Measurements from ENCODE around the gene SBF2.
A peak's percentile ranks its signal among the peaks of the same experiment; 100 is the strongest.
"Not testable (repeated sequence)": the region's sequence is repeated elsewhere in the genome, so short reads cannot be mapped to it uniquely, and the experiment has no call there.

The SBF2 gene

DNA sequence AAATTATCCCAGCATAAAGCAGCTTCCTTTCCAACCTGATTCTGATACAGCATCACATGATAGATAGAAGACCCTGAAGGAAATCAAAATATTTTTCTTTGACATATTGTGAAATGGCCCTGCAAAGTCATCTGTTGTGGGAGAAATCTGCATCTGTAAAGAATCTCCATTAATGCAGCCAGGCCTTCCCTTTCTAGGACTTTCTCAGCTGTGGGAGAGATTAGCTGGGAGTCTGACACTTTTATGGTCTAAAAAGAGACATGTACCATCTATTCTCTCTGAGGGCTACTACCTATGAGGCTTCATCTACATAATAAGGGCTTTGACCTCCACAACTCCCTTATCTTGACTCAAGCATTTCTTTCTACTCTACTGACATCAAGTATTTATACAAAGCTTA lies 392.1 kb downstream of the SBF2 start:
- no peak overlapping the region for H3K4me3 ChIP-seq (ENCODE audit: low read length)
- DNase-seq (ENCODE audit: low read depth): peak; percentile 46
- TF ChIP-seq CTCF (conservative IDR thresholded peaks at IDR 0.05; ENCODE audit: low read length): no peak

DNA sequence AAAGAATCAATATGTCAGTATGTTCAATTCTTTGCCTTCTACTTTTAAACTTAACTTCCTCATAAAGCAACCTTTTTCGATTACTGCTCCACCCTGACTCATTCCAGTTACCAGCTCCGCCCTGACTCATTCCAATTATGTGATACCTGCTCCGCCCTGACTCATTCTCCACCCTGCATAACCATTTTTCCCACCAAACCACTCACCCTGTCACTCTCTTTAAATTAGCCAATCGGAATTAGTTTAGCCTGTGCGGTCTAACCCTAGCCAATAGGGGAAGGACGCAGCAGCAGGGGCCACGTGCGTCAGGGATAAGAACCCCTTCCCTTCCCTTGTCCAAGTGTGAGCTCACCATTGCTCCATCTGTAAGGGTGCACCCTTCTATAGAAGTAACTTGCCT lies 393.8 kb downstream of the SBF2 start:
- H3K4me3 ChIP-seq (ENCODE audit: low read length): not testable (repeated sequence)
- peak; percentile 87 for DNase-seq (ENCODE audit: low read depth)

DNA sequence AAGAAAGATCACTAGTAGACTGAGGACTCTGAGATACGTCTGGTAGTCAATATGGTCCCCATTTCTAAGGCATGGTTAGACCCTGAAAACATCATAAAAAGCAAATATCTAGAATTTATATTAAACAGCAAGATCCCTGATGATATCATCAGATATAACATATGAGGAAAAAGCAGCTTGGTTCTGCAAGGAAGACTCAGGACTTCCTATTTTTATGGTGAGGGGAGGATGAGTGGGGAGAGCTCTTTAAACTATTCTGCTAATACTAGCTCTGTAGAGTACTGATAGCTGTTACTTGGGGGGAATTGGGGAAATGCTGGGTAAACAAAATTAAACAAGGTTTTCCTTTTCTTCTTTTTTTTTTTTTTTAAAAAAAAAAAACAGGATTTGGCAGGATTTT lies 394.3 kb downstream of the SBF2 start:
- H3K4me3 ChIP-seq (ENCODE audit: low read length): no peak overlapping the region
- no peak for TF ChIP-seq CTCF (conservative IDR thresholded peaks at IDR 0.05; ENCODE audit: low read length)
- no peak for DNase-seq (ENCODE audit: low read depth)

GRCh38 chr11:9896902-9897301 lies 397.1 kb downstream of the SBF2 start:
- no peak for TF ChIP-seq CTCF (conservative IDR thresholded peaks at IDR 0.05; ENCODE audit: low read length)
- H3K4me3 ChIP-seq (ENCODE audit: low read length): no peak overlapping the region
- DNase-seq (ENCODE audit: low read depth): no peak

DNA sequence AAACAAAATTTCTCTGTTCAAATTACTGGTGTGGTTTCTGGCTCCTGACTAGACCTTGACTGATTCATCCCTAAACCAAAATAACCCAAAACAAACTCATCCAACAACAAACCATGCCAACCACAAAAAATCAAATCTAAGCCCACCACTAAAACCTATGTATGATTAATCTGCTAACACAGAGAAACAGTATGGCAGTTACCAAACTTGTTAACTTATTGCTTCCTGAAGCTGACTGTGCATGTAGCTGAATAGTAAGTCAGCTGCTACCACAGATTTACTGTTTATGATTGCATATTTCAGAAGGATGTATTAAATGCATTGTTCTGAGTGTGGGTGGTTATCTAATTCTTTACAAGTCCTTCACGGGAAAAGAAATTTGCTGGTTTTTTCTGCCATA lies 399.0 kb downstream of the SBF2 start:
- no peak for TF ChIP-seq CTCF (conservative IDR thresholded peaks at IDR 0.05; ENCODE audit: low read length)
- peak; percentile 96 for DNase-seq (ENCODE audit: low read depth)
- no peak overlapping the region for H3K4me3 ChIP-seq (ENCODE audit: low read length)

GRCh38 chr11:9893474-9893873 lies 400.5 kb downstream of the SBF2 start:
- no peak overlapping the region for H3K4me3 ChIP-seq (ENCODE audit: low read length)
- no peak for TF ChIP-seq CTCF (conservative IDR thresholded peaks at IDR 0.05; ENCODE audit: low read length)
- DNase-seq (ENCODE audit: low read depth): no peak

GRCh38 chr11:9888938-9889337 lies 405.1 kb downstream of the SBF2 start:
- H3K4me3 ChIP-seq (ENCODE audit: low read length): no peak overlapping the region
- DNase-seq (ENCODE audit: low read depth): no peak
- TF ChIP-seq CTCF (conservative IDR thresholded peaks at IDR 0.05; ENCODE audit: low read length): no peak

DNA sequence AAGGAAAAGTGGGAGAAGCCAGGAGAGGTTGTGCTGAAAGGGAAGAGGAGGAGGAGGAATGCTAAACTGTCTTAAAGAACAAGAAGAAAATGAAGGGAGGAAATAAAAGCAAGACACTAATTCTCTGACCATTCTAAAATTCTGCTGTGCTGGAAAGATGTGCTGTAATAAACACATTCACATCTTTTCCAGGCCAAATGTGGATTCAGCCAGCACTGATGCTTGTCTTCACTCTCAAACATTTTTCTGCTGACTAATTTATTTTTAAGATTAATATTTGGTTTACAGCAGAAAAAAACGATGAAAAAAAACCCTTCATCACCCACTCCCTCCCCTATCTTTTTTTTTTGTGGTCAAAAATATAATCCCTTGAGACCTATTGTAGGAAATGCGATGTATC lies 406.5 kb downstream of the SBF2 start:
- peak; percentile 67 for DNase-seq (ENCODE audit: low read depth)
- no peak for TF ChIP-seq CTCF (conservative IDR thresholded peaks at IDR 0.05; ENCODE audit: low read length)
- no peak overlapping the region for H3K4me3 ChIP-seq (ENCODE audit: low read length)

Data from AG10803 (cell line).